HL-60/S4 treated with retinoic acid at 250 ng/mL for 4 days and 3 days (cell line): Measurements from ENCODE around the gene SELENON.
"Not testable (repeated sequence)": the region's sequence is repeated elsewhere in the genome, so short reads cannot be mapped to it uniquely, and the experiment has no call there.

ENCODE experiments used
- in situ Hi-C: fragments of 300-500 bp; cut with MboI; formaldehyde crosslinking; loops from 2 replicates; pipeline ENCODE4 v1.7.0; 2022; ENCODE audit warnings: low sequenced_read_pairs

SELENON gene

DNA sequence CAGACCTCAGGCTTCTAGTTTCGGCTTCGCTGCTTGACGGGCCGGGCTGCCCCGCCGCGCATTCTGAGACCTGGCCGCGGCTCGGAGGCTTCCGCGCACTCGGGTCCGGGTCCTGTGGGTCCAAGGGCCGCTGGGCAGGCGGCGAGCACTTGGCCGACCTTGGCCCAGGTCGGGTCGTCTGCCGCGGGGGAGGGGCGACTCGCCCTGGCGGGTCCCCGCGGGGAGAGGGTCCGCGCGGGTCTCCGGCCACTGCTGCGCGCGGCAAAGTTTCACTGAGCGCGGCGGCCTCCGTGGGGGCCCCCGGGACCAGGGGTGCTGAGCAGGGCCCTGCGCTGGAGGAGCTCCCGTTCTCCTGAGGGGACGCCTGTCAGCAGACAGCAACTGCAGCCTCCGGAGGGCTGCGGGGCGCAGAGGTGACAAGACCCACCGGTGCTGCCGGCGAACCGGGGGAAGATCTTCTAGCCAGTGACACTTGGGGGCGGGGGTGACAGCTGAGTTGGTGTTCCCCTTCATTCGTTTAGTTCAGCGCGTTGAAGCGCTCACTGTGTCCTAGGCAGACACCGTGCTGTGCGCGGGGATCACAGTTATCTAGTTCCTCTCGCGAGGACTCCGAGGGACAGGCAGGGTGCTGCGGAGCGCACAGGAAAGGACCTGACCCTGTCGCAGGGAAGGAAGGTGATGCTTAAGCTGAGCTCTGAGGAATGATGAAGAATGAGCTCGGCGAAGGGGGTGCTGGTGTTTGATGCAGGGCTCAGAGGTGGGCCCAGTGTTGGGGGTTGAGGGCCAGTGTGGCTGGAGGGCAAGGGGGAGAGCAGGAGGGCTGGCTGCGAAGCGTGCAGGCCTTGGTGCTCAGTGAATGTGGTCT lies 20.5 kb downstream of the SELENON start:
- in situ Hi-C loops, result no loop called here

DNA sequence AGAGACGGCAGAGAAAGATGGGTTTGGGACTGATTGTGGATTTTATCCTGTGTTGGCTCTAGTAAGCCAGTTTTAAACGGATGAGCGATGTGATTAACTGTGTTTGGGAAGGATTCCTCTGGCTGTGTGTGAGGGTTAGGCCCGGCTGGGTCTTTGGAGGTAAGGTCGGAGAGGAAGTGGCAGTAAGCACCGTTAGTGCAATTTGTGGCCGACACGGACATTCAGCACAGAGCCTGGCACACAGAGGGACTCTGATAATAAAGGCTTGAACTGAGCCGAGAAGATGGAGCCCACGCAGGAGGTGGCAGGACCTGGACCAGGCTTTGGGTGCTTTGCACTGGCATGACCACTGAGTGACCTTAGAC lies 21.1 kb downstream of the SELENON start:
- in situ Hi-C loops, result no loop called here

DNA sequence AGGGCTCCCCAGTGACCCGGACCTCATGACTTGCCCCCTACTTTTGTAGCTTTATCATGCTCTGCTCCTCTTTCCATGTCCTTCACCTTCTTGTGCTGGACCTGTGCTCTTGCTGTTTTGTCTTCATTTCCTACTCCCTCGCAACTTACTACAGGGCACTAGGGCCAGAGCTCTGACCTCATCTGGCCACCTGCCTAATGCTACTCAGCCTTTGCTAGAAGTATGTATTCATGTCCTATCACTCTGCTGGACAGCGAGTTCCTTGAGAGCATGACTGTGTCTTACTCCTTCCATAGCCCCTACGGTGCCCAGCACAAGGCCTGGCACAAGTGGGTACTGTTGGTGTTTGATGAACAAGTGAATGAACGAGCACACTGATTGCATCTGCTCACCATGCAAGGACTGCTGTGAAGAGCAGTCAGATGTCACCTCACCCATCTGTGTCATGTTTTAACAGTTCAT lies 21.7 kb downstream of the SELENON start:
- in situ Hi-C loops, result no loop called here

DNA sequence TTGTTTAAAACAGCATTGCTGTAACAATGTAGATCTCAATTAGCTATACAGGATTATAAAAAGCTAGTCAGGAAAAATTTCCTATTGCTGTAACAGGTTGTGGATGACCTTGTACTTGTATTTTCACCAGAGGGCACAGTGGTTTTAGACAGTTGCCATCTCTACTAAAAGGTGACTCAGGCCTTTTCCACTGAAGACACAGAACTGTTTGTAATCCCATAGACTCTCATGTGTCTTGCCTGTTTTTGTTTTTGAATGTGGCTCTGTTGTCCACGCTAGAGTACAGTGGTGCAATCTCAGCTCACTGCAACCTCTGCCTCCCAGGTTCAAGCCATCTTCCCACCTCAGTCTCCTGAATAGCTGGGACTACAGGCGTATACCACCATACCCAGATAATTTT lies 25.6 kb downstream of the SELENON start:
- in situ Hi-C loops, result no loop called here

DNA sequence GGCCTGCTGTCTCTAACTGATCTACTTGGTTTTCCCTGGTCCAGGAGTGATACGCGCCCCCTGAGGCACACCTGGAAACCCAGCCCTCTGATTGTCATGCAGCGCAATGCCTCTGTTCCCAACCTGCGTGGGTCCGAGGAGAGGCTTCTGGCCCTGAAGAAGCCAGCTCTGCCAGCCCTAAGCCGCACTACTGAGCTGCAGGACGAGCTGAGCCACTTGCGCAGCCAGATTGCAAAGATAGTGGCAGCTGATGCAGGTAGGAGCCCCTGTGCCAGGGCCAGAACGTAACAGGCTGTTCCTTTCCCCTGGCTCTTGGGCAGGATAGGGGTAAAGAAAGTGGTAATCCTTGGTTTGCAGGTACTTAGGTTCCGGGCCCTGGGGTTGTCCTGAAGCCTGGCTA lies 26.6 kb downstream of the SELENON start:
- in situ Hi-C loops, result no loop called here

DNA sequence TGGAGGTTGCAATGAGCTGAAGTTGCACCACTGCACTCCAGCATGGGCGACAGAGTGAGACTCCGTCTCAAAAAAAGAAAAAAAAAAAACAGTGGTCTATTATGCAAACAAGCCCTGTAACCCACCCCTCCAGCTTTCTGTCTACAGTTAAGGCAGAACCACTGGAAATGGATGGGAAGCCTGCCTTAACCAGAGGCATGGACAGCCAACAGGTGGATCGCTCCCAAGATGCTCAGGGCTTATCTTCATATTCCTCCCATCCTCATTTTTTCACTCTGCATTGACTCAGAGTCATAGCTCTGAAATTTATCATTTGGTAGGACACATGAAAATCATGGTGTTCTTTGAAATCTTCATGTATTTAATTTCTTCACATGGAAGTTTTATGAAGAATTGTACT lies 28.5 kb downstream of the SELENON start:
- in situ Hi-C loops, result no loop called here

DNA sequence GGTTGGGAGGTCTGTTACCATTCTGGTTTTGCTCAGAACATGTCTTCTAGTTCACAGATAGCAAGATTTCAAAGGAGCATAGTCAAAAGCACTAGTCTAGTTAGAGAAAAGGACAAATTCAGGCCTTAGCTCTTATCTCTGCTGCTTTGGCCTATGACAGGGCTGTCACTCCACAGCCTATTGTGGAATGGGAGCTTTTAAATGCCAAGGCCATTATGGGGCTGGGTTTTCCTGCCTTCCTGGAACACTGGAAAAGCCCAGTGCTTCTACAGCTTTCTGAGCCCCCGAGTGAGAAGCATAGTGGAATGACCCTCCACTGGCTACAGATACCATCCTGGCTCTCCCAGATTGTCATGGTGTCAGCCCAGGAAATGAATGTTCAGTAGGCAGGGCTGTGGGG lies 29.1 kb downstream of the SELENON start:
- in situ Hi-C loops, result no loop called here

DNA sequence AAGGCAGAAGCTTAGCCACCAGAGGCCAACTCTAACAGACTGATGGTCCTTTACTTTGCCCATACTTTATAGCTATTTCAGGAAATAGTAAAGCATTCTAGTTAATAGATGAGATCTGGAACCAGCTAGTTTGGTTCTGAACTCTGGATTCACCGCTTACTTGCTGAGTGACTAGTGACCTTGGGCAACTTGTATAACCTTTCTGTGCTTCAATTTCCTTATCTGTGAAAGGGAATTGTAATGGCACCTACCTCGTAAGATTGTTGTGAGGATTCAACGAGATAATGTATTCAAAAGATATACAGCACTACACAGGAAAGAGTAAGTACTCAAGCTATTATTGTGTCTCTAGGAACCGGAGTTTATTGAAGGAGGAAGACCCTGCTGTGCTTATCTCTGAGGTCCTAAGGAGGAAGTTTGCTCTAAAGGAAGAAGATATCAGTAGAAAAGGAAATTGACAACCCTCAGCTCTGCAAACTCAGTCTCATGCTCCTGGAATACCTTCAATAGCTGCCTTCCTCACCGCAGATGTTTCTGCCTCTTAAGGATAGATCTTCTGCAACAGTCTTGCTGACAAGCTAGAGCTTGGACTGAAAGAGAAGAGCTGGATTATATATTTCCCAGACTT lies 31.7 kb downstream of the SELENON start:
- in situ Hi-C loops, result no loop called here

DNA sequence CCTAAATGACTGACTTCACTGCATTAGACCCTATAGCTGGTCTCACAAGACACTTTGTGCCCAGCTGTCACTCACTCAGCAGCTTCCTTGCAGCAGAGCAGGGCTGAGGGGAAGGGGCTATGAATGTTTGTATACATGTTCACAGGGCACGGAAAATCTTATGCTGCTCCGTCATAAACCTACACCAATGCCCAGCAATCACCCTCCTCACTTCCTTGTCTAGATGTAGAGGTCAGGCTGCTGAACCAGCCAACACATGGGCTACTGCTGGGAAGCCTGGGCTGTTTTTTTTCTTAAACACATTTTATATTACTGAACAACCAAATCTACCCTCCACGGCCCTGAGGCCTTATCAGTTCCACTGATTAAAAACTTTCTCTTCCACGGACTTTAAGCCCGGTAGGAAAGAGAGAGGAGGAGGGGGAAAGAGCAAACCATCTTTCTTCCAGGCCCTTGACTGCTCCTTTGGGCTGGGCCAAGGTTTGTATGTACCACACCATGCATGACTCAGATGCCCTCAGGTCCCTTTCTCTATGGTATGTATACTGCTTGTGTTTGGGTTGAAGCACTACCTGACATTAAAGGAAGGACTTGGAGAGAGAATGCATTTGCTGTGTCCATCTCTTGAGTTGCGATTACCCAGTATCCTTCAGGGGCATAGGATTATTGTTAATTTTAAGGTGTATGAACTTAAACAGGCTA lies 32.5 kb downstream of the SELENON start:
- in situ Hi-C loops, result no loop called here

DNA sequence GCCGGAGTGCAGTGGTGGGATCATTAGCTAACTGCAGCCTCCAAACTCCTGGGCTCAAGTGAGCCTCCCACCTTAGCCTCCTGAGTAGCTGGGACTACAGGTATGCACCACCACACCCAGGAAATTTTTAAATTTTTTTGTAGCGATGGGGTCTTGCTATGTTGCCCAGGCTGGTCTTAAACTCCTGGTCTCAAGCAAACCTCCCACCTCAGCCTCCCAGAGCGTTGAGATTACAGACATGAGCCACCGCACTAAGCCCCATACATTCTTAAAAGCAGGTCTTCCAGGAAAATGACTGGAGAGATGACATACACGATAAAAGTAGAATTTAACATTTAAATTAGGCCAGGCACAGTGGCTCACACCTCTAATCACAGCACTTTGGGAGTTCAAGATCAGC lies 33.2 kb downstream of the SELENON start:
- in situ Hi-C loops, result no loop called here

DNA sequence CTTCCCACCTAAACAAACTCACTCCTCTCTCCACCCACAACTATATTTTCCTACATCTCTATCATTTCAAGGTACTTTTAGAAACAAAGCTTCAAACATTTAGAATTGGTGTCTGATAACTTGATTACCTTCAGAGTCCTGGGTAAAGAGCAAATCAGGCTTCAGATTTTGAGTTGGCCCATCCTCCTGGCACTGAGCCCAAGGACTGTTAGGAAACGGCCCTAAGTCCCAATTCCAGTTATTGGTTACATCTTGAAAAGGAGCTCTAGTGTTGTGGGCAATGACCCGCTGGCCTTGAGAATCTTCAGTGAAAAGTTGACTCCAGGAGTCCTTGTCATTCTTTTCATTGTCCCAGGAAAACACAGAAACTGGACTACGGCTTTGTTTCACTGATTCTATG lies 34.9 kb downstream of the SELENON start:
- in situ Hi-C loops, result no loop called here

DNA sequence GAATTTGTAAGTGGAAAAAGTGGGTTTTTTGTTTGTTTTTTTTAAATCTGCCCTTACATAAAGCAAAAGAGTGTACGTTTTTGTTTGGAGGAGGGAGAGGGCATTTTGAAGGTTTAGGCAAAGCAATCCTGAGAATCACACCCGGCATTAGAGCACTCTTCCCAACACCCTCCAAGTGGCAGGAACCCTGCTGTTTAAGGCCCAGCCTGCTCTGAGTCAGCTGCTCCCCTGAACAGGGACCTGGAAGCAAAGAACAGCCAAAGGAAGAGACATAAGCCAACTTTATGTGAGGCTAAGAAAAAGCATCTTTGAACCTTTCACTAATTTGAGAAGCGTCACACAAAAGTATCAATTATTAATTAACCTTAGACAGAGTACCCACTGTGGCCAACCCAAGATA lies 36.7 kb downstream of the SELENON start:
- in situ Hi-C loops, result no loop called here

DNA sequence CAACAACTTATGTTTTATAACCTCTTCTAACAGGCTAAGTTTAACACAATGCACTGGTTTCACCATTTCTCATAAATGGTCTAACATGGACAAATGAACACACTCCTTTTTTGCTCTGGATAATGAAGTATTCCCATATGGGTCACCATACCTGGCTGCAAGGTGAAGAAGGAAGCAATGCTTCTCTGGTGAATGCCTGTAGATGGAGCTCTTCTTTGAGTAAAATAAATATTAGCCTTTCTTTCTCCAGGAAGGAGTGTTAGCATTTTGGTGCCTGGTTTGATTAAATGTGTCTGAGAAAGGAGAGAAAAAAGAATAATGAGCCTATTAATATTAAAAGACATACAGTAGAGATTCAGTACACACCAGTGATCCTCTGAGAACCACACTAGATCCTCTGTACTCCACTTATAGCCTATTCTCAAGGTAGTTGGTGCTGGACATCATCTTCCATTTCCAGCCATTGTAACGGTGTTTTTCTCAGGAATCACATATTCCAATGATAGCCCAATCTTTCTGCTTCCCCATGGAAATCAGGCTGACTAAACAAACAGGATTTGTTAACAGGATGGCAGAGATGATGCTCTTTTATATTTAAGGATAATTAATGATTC lies 37.4 kb downstream of the SELENON start:
- in situ Hi-C loops, result no loop called here

DNA sequence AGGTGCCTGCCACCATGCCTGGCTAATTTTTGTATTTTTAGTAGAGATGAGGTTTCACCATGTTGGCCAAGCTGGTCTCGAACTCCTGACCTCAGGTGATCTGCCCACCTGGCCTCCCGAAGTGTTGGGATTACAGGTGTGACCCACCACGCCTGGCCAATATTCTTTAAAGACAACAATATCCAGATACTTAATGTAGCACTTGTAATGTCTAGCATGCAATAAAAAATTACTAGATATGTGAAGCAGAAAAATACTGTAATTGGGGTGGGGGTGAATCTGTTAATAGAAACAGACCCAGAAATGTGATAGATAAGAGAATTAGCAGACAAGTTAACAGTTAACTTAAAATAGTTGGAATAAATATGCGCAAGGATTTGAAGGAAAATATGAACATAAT lies 39.8 kb downstream of the SELENON start:
- in situ Hi-C loops, result not testable (repeated sequence)

DNA sequence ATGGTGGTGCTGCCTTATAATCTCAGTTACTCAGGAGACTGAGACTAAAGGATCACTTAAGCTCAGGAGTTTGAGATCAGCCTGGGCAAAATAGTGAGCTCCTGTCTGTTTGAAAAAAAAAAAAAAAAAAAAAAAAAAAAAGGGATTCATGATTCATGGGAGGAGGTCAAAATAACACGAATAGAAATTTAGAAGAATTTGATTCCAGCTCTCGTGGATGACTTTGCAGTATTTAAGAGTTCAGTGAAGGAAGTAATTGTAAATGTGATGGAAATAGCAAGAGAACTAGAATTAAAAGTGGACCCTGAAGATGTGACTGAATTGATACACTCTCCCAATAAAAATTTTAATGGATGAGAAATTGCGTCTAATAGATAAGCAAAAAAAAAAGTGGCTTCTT lies 43.5 kb downstream of the SELENON start:
- in situ Hi-C loops, result no loop called here

DNA sequence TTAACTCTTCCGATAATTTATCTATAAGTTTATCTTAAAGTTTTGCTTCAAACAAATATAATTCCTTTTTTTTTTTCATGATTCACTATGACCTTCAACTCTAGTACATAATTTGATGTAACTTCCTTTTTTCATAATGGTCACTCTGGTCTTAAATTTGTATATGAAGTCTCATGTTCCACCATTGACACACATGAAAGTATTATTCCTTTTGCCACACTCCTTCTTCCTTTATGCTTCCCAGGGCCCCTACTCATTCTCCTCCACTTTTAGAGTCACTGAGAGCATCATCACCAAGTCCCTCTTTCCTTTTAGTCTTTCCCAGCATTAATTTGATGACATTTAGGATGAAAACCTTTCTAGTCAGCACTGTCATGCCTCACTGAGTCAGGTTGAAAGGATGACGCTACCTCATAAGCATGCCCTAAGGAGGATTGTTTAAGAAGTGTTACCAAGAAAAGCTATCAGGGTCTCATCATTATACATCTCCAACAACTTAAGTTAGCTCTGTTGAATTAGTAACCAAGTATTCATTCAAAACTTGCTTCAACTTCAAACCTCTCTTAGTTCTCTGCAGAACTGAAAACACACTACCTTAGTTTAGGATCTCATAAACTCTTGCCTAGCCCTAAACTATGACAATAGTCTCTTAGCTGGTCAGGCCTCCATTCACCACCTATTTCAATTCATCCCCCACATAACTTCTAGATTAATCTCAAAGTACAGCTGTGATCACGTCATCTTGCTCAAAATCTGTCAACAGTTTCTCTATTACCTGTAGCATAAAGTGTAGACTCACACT lies 44.7 kb downstream of the SELENON start:
- in situ Hi-C loops, result no loop called here

DNA sequence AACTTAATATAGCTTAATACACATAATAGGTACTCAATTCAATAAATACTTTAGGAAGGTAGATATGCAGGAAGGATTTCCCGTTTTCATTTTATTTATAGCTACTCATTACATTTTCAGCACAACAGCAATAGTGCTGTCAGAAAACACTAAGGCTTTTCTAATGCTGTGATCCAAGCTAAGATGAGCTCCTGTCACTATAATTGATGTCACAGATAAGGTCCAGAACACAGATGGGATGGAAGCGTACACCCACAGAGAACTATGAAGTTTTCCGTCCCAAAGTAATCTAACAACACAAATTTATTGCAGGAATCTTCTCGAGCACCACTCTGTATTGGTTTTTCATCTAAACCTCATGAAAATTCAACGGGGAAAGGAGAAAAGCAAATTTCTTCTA lies 45.7 kb downstream of the SELENON start:
- in situ Hi-C loops, result no loop called here

DNA sequence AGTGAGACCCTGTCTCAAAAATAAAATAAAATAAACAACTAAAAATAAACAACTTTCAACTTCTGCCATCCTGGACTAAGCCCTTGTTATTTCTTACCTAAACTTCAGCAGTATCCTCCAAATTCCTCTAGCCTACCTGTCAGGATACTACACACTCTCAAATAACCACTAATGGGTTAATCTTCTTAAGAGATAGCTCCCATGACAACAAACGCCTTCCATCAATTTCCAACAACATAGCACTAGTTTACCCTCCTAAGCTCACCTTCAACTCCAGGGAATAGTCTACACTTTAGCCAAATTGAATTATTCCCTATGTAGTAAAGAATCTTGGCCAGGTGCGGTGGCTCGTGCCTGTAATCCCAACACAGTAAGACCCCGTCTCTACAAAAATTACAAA lies 47.9 kb downstream of the SELENON start:
- in situ Hi-C loops, result no loop called here

DNA sequence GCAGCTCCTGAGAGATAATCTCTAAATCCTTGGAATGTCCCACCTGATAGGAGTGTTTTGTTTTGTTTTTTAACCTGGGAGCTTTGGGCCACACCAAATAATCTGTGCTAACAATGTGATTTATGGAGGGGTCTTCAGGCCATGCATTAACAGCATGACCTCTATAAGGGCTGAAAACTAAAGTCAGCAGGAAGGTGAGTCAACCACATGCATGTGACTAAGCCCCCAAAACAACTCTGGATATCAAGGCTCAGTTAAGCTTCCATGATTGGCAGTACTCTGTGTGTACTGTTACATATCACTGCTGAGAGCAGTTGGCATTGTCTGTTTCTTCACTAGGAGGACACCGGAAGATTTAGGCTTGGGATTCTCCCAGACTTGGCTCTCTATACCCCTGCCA lies 48.5 kb downstream of the SELENON start:
- in situ Hi-C loops, result no loop called here

DNA sequence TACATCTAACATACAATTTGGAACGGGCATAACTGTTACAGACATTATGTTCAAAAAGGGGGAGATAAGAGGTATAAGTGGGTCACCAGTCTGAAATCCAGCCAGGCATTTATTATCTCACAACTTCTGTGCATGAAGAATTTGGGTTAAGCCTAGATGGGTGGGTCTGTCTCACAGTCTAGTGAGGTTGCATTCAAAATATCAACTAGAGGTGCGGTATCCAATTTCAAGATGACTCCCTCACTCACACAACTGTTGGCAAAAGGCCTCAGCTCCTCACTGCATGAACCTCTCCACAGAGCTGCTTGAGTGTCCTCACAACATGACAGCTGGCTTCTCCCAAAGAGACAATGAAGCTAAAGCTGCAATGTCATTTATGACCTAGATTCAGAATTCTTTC lies 54.6 kb downstream of the SELENON start:
- in situ Hi-C loops, result no loop called here

DNA sequence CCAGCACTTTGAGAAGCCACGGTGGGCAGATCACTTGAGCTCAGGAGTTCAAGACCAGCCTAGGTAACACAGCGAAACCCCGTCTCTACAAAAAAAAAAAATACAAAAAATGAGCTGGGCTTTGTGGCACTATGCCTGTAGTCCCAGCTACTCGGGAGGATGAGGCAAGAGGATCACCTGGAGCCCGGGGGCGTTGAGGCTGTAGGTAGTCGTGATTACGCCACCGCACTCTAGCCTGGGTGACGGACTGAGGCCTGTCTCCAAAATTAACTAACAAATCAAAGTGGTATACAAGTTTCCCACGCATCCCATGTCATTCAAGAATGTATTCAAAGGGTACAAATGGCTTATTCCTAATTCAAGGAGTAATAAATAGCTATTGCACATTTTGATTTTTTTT lies 56.9 kb downstream of the SELENON start:
- in situ Hi-C loops, result no loop called here
